Colon (tissue), 2 donors: ENCODE data around the gene FDXR.

Source experiments
- FAIRE-seq: peaks from 2 replicates; lab custom pipeline; 2012; peaks lifted over from hg19 to GRCh38; lab: Jason Lieb, UNC
- donor health status: control.
- donor health status: control.

The FDXR gene

DNA sequence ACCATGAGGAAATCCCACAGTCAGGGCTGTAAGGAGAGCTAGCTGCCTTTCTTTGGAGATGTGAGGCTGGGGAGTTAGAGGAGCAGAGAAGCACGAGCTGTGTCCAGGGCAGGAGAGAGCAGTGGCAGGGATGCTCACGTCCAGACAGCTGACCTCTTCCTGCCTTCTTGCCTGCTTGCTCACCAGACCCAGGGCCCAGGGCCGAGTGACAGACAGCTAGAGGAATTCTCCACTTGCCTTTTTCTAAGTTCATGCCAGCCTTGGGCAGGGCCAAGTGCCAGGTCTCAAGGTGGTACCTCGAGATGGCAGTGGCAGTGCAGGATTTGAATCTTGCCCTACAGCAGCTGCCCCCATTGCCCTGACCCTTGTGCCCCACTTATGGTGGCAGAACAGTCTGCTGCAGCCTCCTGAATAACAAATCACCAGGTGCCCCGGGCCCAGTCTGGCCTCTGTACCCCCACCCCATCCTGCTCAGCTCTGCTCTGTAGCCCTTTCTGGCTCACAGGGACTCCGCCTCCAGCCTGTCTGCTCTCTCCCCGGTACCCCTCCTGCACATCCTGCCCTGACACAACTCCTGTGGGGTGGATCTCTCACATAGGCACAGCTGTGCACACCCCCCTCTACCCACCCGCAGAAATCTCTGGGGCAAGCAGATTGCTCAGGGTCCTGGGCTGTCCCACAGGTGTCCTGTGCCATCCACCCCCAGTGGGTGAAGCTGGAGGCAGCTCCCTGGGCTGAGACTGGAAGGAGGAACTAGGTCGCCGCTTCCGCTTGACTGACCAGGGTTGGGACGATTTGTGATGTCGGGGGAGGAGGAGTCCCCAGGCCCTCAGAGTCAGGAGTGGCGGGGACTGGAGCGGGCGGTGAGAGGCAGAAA lies 39.1 kb downstream of the FDXR start:
- no peak for FAIRE-seq

DNA sequence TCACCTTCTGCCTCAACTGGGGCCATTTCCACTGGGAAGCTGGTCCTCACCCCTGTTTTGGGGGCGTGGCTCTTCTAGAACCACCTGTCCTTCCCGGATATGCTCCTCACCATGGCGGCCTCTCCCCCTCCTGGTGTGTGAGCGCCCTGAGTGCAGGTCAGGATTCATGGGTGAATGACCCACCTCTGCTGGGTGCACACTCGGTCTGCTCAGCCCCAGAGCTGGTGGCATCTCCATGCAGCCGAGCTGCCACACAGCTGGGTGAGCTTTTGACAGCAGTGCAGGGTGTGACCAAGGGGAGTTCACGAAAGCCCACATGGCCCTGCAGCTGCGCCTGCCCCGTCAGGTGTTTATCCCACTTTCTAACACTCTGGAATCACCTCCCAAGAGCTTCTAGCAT lies 40.4 kb downstream of the FDXR start:
- no peak for FAIRE-seq

DNA sequence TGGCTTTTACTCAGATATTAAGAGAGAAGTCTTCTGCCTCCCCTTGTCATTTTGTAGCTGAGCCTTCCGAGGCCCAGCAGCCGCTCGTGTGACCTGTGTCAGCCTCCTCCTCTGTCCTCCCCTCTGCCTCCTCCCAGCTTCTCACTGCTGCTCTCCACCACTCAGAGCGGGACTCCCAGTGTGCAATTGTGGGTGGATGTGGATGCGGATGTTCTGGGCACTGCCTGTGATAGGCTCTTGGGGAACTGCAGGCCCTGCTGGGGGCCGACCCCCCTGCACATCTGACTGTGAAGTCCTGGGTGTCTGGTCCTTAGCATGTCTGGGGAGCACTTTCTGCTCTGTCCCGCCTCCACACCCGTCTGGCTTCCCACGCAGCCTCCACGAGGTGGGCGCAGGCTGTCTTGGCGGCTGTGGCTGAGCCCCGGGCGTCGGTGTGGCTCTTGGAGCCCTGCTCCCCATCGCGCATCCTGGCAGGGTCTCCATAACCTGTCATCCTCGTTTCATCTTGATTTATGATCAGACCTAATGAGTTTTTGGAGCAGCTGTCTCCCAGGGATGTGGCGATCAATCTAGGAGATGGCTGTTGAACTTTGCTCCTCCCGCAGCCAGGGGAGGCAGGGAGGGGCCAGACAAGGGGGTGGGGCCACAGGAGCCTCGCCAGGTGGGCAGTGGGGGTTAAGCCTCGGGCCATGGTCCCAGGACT lies 41.2 kb downstream of the FDXR start:
- no peak for FAIRE-seq

DNA sequence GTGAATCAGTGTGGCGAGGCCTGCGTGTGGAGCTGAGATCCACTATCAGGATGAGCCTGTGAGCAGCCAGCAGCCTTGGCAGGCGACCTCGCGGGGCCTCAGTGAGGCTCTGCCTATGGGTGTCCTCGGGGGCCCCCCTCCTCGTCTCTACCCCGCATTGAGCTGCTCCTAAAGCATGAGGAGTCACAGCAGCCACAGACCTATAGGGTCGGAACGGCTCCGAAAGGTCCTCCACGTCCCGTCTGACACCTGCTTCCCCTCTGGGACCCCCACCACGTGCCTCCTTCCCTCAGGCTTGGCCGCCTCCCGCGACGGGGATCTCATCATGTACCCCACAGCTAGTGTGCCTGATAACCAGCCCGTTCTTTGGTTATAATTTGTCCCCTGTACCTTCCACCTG lies 41.9 kb downstream of the FDXR start:
- FAIRE-seq, result no peak

DNA sequence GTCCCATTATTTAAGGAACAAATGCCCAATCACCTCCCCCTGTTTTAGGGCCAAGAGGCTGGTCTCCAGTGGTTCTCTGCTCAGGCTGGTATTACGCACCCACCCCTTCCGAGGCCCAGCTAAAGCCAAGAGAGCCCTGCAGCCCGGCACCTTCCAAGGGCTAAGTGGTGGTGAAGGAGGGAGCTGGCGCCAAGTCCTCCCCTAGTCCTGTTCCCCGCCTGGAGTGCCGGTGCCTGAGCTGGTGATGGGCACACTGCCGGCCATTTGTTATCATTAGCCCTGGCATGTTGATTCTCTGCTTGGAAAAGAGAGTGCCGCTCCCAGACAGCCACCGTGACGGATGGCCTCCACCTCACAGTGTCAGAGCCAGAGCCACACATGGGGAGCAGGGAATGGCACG lies 45.0 kb downstream of the FDXR start:
- no peak for FAIRE-seq

DNA sequence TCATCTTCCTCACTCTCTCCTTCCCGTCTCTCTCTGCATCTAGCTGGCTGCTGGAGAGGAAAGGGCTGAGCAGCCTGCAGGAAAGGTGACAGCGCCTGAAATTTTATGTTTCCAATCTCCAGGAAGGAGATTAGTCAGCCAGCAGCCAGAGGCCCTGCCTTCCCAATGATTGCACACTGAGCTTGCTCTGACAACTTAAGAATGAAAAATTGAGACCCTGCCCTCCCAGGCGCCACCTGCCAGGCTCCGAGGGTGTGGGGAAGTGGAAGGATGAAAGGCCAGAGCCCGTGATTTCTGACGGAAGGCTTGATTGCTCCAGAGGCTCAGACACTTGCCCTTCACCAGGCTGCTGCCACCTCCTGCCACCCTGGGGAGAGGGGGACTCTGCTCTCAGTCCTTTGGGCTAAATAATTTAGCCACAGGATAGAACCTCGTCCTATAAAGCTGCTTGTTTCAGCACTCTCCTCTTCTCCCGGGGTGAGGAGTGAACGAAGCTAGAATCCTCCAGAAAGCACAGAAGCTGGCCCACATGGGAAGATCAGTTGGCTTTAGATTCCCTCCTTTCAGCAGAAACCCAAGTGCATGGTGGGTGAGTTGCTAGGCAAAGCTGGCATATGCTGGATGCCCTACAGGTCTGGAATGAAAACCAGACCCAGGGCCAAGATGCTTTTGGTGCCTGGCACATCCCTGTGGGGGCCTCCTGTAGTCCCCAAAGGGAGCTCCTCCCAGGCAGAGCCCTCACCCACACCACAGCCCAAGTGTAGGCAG lies 46.7 kb downstream of the FDXR start:
- no peak for FAIRE-seq

DNA sequence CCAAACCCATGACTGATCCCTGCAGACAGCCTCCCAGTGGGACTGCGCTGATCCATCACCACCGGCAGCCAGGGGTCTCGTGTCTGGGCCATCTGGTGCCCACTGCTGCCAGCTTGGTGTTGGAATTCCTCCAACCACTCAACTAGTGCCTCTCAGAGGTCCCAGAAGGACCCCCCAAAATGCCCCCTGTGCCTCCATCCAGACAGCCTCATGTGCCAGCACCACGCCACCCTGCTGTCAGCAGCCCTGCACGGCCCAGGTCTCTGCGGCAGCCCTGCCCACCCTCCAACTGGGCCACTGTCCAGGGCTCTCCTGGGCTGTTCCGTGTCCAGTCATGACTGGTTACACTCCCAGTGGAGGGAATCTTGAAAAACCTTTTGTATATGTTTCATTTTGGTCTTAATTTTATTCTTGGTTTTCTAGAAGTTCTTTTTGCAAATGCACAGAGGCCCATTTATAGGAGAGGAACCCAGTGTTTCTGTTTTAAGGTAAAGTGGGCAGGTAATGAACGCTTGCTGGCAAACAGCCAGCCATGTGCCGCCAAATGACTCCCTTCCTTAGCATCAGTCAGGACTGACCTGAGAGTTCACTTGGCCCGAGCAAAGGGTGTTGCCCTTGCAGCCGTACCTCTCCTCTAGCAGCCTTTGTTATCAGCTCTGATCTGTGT lies 47.7 kb downstream of the FDXR start:
- FAIRE-seq, result no peak

DNA sequence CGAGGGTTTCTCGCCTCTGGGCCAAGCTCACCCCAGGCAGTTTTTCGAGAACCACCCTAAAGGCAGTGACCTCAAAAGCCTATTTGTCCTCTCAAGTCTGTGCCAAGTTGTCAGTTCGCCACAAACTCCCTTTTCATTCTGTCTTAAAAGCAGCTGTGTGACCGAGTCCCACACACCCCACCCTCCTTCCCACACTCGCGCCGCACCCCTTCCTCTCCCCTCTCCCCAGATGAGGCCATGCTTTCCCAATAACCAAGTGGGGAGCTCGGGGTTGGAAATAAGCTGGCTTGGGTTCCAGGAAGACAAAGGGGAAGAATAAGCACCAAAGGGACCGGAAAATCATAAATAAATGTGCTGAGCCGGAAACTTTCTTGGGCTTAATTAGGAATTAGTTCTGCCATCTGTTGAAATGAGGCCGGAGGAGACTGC lies 49.8 kb downstream of the FDXR start:
- no peak for FAIRE-seq

DNA sequence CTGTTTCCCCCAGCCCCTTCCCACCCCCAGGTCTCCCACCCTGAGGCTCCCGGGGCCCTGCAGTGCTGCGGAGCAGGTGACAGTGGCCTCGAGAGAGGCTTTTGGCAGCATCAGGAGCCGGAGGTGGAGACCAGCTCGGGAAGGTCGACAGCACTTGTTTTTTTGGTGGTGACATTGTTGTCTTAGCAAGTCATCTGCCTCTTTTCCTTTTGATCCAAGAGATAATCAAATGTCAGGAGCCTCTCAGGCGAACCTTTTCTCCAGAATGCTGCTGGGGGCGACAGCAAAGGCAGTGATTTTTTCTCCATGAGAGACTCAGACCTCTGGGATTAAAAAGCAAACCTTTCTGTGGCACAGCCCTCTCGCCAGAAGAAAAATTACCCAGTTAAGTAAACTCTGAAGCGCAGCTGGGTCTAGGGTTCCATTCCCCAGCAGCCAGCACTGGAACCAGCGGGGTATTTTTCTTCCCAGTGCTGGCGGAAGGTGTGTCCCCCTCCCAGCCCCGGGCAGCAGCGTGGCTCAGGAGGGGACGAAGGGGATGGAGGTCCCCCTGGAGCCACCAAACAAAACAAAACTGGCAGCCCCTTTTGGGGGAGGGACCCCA lies 50.4 kb downstream of the FDXR start:
- no peak for FAIRE-seq

DNA sequence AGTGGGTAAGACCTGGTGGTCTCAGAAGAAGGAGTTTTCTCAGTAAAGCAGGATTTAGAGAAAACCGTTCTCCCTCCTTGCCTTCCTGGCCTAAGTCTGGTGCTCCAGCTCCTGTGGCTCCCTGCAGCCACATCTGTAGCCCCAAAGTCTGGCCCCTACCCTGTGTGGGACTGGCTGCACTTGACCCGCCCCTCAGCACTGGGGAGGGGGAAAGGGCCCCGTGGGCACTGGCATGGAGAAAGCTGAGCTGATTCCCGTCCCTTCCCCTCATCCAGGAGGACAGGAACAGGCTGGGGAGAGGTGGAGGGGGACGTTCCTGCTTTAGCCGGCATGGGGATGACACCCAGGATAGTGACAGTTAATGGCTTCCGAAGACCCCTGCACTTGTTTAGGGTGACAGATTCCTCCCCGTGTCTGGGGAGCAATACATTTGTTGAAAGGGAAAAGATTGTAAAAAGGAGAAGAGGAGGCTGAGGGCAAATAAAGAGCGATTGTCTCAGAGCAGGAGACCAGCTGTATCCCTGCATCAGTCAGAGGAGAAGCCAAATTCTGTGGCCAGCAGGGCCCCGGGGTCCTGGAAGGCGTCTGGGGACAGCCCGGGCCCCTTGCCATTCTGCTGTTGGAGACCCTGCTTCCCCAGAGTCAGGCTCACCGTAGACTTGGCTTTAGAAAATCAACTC lies 51.0 kb downstream of the FDXR start:
- FAIRE-seq, result no peak

DNA sequence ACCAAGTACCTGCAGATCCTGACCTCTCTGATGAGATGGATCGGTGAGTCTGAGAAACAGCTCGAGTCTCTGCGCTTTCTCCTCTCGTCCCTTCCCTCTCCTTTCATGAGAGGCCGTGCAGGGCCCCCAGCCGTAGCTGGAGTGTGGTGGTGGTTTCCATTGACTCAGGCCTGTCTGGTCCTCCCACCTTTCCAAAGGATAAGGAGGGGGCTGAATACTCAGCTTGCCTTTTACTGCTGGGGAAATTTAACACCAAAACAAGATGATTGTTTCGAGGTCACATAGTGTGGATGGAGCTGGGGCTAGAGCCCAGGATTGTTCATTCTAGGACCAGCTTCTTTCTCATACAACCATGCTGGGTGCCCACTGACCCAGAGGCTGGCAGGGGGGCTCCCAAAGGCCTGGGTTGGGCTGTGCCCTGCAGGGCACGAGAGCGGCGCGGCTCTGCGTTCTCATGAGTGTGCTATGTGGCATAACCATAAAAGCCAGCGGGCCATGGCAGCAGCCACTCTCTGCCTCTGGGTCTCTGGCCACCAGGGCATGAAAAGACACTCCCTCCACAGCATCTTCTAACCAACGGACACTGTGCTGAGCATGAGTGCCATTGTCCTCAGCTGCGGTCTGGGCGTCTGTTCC lies 52.9 kb downstream of the FDXR start:
- no peak for FAIRE-seq

DNA sequence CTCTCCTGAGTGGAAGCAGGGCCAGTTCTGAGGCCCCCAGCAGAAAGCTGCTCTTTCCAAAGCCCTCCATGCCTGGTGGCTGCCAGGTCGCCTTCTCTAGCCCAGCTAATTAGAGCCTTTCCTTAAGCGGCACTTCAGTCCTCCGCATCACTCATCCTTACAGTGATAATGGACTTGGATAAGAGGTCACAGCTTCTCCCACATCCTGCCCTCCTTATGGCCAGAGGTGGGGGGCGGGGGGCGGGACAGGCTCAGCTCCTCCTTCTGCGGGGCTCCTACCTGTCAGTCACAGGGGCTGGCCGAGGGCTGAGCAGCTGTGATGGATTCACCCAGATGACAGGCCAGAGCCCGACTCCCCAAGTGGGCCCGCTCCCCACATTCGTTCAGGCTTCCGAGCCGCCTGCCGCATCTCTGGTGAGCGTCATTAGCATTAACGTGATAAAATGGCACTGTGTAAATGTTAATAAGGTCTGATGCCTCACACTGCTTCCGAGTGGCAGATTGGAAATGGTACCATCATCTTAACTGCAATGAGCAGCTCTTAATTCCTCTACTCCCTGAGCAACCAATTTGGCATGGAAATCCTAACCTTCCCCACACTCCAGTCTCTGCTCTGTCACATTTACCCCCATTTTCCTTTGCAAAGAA lies 54.4 kb downstream of the FDXR start:
- FAIRE-seq, result no peak

DNA sequence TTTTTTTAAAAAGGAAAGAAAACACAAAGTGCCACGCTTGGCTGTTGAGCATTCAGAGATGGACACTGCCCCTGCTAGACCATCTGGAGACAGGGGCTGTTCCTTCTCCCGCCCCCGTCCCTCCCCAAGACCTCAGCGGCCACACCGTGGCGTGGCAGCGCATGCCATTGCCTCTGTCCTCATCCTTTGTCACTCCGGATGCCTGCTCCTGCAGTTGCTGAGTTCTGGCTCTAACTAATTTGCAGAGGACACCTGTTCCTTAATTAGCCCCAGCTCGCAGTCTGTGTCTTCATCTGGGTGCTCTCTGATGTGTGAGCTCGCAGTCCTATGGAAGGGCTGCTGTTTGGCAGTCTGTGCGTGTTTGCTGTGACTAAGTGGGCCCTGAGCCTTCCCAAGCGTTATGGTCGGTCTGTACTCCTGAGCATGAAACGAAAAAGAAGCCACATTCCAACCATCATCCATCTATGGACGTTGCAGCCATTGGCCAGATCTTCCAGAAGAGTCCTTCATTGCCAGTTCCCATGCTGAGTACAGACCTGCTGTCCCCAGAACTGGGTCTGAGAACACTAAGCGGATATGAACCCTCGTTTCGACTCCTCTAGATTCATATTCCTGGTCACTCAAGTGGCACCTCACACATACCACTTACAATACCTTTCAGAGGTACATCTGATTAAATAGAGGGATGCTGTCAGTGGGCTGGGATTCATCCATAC lies 55.7 kb downstream of the FDXR start:
- no peak for FAIRE-seq

DNA sequence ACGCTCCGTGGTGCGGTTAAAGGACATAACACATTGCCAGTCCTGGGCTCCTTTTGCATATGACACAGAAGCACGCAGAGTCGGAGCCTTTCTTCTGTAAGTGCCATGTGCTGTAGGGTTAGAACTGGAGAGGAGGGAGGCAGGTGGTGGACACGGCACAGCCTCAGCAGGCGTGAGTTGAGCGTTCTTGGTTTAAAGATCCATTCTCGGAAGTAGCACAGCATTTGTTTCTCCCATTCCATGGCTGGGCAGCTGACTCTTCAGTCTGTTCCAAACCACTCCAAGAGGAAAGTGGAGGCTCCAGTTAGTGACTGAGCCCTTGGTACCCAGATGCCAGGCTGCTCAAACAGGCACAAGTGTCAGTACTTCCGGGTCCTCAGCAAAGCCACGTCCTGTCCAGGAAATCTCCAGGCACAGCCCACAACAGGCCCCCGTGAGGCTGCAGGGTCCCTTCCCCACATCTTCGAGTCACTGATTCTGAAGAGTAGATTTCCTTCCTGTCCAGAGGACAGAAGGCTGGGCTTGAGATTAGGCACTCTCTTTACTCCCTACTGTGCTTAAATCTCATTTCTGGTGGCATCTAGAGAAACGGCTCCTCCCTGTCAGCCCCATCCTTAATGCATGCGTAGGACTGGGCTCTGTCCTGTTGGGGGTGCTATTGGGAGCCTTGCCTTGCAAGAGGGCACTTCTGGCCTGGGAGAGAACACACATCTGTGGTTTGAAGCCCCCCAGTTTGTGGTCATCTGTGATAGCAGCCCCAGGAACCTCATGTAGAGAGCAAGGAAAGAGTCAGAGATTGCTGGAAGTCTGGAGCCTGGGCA lies 57.0 kb downstream of the FDXR start:
- no peak for FAIRE-seq

DNA sequence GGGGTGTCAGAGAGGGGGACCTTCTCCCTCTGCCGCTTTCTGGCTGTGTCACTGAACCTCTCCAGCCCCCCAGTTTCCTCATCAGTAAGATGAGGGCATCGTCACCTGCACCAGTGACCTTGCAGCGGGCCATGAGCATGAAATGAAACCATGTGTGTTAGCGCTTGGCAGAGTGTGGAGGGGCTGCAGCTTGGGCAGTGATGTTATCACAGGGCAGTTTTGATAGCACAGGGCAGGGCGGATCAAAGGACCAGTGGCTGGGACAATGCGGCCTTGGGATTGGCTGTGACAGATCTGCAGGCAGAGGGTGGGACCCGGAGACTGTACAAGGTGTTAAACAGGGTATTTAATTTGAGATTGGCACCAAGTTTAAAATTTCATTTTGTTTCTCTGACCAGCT lies 57.7 kb downstream of the FDXR start:
- FAIRE-seq, result no peak

DNA sequence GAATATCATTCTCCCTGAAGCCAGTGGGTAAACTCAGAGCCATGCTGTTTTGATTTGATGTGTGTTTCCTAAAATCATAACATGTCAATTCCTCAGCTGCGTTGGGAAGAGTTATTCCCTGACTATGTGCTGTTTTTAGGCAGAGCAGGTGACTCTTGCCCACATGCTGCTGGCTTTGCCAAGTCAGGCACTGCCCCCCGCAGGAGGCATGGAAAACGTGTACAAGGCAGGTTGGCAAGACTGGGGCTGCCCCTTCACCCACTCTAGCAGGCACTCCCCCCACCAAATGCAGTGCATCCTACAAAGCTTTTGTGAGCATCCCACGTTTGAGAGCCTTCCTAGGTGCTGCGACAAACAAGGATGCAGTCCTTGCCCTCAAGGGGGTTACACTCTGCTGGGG lies 58.3 kb downstream of the FDXR start:
- no peak for FAIRE-seq
